Left renal pelvis (tissue), 4 donors: Measurements from ENCODE around the gene UBE2K. TPM values are rescaled to one million over a fixed set of nuclear protein-coding genes. Genes with fewer than 3 reads are reported as not detected.
"Not testable (repeated sequence)": the region's sequence is repeated elsewhere in the genome, so short reads cannot be mapped to it uniquely, and the experiment has no call there.

Source experiments
- DNase-seq, 4 donors: peaks; one replicate each; pipeline ENCODE4 v3.0.0-alpha.2; 2013; ENCODE audit warnings: low read depth in 4 of 4, low spot score in 3 of 4
- polyA plus RNA-seq, 4 donors: library from polyadenylated mRNA; unstranded; fragments of 120-200 nt; gene quantifications; one replicate each; pipeline ENCODE4 v1.2.1, GENCODE V29; 2013; ENCODE audit not compliant: insufficient read length in 4 of 4

Gene UBE2K
- polyA plus RNA-seq, 4 donors, result 71.6 to 102 (median 94.2) TPM

- no peak for DNase-seq
Measured at GRCh38 chr4:39792128-39792527, 94.2 kb downstream of the UBE2K start.

GRCh38 chr4:39792529-39792928, 94.6 kb downstream of the UBE2K start:
- no peak for DNase-seq

- not testable (repeated sequence) for DNase-seq
Measured at GRCh38 chr4:39792976-39793375, 95.0 kb downstream of the UBE2K start.

GRCh38 chr4:39802005-39802404, 104.1 kb downstream of the UBE2K start:
- no peak for DNase-seq

- DNase-seq, result no peak
Measured at GRCh38 chr4:39808231-39808749, 110.4 kb downstream of the UBE2K start.

- no peak for DNase-seq
Measured at GRCh38 chr4:39812500-39812899, 114.6 kb downstream of the UBE2K start.

GRCh38 chr4:39813033-39813432, 115.1 kb downstream of the UBE2K start:
- DNase-seq, result not testable (repeated sequence)

- not testable (repeated sequence) for DNase-seq
Measured at GRCh38 chr4:39813761-39814160, 115.8 kb downstream of the UBE2K start.

- DNase-seq, result no peak
Measured at GRCh38 chr4:39814403-39815185, 116.7 kb downstream of the UBE2K start.

- DNase-seq, result no peak
Measured at GRCh38 chr4:39818646-39819045, 120.7 kb downstream of the UBE2K start.

GRCh38 chr4:39820186-39820585, 122.2 kb downstream of the UBE2K start:
- DNase-seq, result no peak

GRCh38 chr4:39821951-39822350, 124.0 kb downstream of the UBE2K start:
- DNase-seq, result no peak

- DNase-seq, result no peak
Measured at GRCh38 chr4:39822662-39823061, 124.7 kb downstream of the UBE2K start.

GRCh38 chr4:39823191-39823590, 125.3 kb downstream of the UBE2K start:
- no peak for DNase-seq

GRCh38 chr4:39825090-39825489, 127.2 kb downstream of the UBE2K start:
- DNase-seq, result no peak

GRCh38 chr4:39825741-39826231, 127.8 kb downstream of the UBE2K start:
- no peak for DNase-seq

Other genes starting within 250 kb of the UBE2K start
- gene RPL9, start 239.2 kb upstream of the UBE2K start, polyA plus RNA-seq, result 1,000 to 10,000 TPM in 2 of 4 donors, 100 to 1,000 TPM in 2; 536 to 1,798 (median 1,302) TPM
- 10 to 100 TPM; 18.3 to 33.6 (median 25.1) TPM for gene LIAS, start 239.1 kb upstream of the UBE2K start, polyA plus RNA-seq
- gene UGDH, start 170.7 kb upstream of the UBE2K start, polyA plus RNA-seq, result 100 to 1,000 TPM in 1 of 4 donors, 10 to 100 TPM in 3; 80.1 to 123 (median 98.7) TPM
- 10 to 100 TPM; 46.5 to 61.5 (median 55.1) TPM for gene SMIM14, start 59.3 kb upstream of the UBE2K start, polyA plus RNA-seq